Adrenal gland (tissue), 5 donors: ENCODE results near the gene EPC1.

Source experiments
- POLR2A ChIP-seq, 2 donors: fragments of 450-650 bp; IDR thresholded peaks; one replicate each; pipeline ENCODE4 v1.6.1; 2017; ENCODE audit warnings: antibody characterized with exemption in 2 of 2, mild to moderate bottlenecking in 2 of 2, moderate library complexity in 1 of 2
- TF ChIP-seq, protein P1 (sequence below), 6 experiments: fragments of 450-650 bp in 4 of 6; fragments of 200-600 bp in 2 of 6; sonication (generic) in 1 of 6; IDR thresholded peaks; 1 replicate in 5 of 6; 2 replicates in 1 of 6; pipeline versions ENCODE4 v1.5.1 to v1.8.0; 2016 to 2021; ENCODE audit warnings: antibody characterized with exemption in 6 of 6, mild to moderate bottlenecking in 2 of 6, moderate library complexity in 1 of 6
- donor health status: DM: no; HTN: no; CAD: no.

DNA sequence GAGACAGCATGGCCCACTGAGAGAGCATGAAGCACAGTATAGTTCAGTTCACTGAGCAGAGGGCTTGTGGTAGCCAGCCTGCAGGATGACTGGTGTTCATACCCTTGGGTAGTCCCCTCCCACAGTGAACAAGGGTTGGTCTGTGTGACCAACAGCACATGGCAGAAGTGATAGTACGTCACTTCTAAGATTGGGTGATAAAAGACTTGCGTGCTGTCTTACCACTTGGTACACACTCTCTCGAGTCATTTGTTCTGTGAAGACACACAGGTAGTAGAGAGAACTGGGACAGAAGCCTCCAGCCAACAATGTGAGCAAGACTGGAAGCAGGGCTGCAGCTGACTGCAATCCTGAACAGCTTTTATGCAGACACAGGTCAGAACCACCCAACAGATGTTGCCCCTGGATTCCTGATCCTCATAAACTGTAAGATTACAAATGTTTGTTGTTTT lies 14.6 kb downstream of the EPC1 start:
- TF ChIP-seq, protein P1, sequence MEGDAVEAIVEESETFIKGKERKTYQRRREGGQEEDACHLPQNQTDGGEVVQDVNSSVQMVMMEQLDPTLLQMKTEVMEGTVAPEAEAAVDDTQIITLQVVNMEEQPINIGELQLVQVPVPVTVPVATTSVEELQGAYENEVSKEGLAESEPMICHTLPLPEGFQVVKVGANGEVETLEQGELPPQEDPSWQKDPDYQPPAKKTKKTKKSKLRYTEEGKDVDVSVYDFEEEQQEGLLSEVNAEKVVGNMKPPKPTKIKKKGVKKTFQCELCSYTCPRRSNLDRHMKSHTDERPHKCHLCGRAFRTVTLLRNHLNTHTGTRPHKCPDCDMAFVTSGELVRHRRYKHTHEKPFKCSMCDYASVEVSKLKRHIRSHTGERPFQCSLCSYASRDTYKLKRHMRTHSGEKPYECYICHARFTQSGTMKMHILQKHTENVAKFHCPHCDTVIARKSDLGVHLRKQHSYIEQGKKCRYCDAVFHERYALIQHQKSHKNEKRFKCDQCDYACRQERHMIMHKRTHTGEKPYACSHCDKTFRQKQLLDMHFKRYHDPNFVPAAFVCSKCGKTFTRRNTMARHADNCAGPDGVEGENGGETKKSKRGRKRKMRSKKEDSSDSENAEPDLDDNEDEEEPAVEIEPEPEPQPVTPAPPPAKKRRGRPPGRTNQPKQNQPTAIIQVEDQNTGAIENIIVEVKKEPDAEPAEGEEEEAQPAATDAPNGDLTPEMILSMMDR (IDR thresholded peaks at IDR 0.05): no peak
- no peak for TF ChIP-seq POLR2A (IDR thresholded peaks at IDR 0.05)
